SK-N-SH (cell line): Measurements from ENCODE around the gene TP53I11. TPM values are rescaled to one million over a fixed set of nuclear protein-coding genes. Genes with fewer than 3 reads are reported as not detected.

Source experiments
- CTCF ChIA-PET: fragments of 300-600, 350-600 bp; formaldehyde crosslinking; extraction: SDS; loops from one replicate; lab custom pipeline; 2021; lab: Yijun Ruan, JAX
- POLR2A ChIA-PET: fragments of 350-600 bp; sonication (Branson Sonifier 250); formaldehyde crosslinking; extraction: SDS; loops from one replicate; lab custom pipeline; 2020; ENCODE audit warnings: antibody characterized with exemption, inconsistent platforms; lab: Yijun Ruan, JAX
- DNase-seq: peaks from one replicate; pipeline ENCODE4 v3.0.0; 2012
- H2AFZ ChIP-seq: fragments of 200-600 bp; sonication (generic); 2 replicates; pipeline ENCODE4 v1.8.1; 2016; ENCODE audit warnings: antibody characterized with exemption, mild to moderate bottlenecking, low read depth
- H3F3A ChIP-seq: fragments of 200-600 bp; sonication (generic); replicated peaks from 2 replicates; pipeline ENCODE3; 2016; ENCODE audit warnings: antibody characterized with exemption, mild to moderate bottlenecking; ENCODE audit not compliant: insufficient read depth
- H3K27ac ChIP-seq, 2 experiments: fragments of 200-500 bp in 1 of 2; fragments of 200-600 bp in 1 of 2; sonication (Bioruptor generic) in 1 of 2; sonication (generic), shearing (Covaris generic) in 1 of 2; 2 replicates each; pipeline versions ENCODE4 v1.5.1 to v1.6.1; 2014 to 2016; ENCODE audit warnings: low read depth in 2 of 2, inconsistent platforms in 1 of 2, low read length in 1 of 2, mild to moderate bottlenecking in 1 of 2, mixed read lengths in 1 of 2
- H3K27me3 ChIP-seq: fragments of 200-600 bp; sonication (generic), shearing (Covaris generic); 2 replicates; pipeline ENCODE4 v1.6.1; 2016; ENCODE audit warnings: mixed run types; ENCODE audit not compliant: insufficient read depth
- H3K36me3 ChIP-seq, 2 experiments: fragments of 200-500 bp in 1 of 2; fragments of 200-600 bp in 1 of 2; sonication (Bioruptor generic) in 1 of 2; sonication (generic) in 1 of 2; replicated peaks in 1 of 2; 2 replicates each; pipeline versions ENCODE3 to v1.5.1; 2014 to 2016; ENCODE audit warnings: low read length in 1 of 2, mild to moderate bottlenecking in 1 of 2; ENCODE audit not compliant: insufficient read depth in 2 of 2, control insufficient read depth in 1 of 2
- H3K4me1 ChIP-seq, 2 experiments: fragments of 200-500 bp in 1 of 2; fragments of 200-600 bp in 1 of 2; sonication (Bioruptor generic) in 1 of 2; sonication (generic), shearing (Covaris generic) in 1 of 2; 2 replicates each; pipeline versions ENCODE4 v1.5.1 to v1.6.1; 2014 to 2016; ENCODE audit warnings: low read depth in 1 of 2, low read length in 1 of 2, mixed run types in 1 of 2; ENCODE audit not compliant: insufficient read depth in 2 of 2, control insufficient read depth in 1 of 2
- H3K4me2 ChIP-seq: fragments of 200-600 bp; sonication (generic), shearing (Covaris generic); 2 replicates; pipeline ENCODE4 v1.6.1; 2017; ENCODE audit warnings: mixed run types
- H3K4me3 ChIP-seq, 2 experiments: fragments of 200-500 bp in 1 of 2; fragments of 200-600 bp in 1 of 2; sonication (Bioruptor generic) in 1 of 2; sonication (generic), shearing (Covaris generic) in 1 of 2; 2 replicates each; pipeline versions ENCODE4 v1.5.1 to v1.8.1; 2014 to 2016; ENCODE audit warnings: low read depth in 2 of 2, inconsistent platforms in 1 of 2, low read length in 1 of 2, mild to moderate bottlenecking in 1 of 2, mixed read lengths in 1 of 2, moderate library complexity in 1 of 2
- H3K79me2 ChIP-seq: fragments of 200-600 bp; sonication (generic); 2 replicates; pipeline ENCODE4 v1.8.1; 2017; ENCODE audit warnings: mild to moderate bottlenecking; ENCODE audit not compliant: insufficient read depth
- H3K9ac ChIP-seq: fragments of 200-600 bp; sonication (generic); 2 replicates; pipeline ENCODE4 v1.6.1; 2017; ENCODE audit warnings: mixed run types
- H3K9me2 ChIP-seq: fragments of 200-600 bp; sonication (generic); 2 replicates; pipeline ENCODE4 v1.6.1; 2017; ENCODE audit warnings: mixed run types
- H3K9me3 ChIP-seq: fragments of 200-600 bp; sonication (generic); 2 replicates; pipeline ENCODE4 v1.6.1; 2017; ENCODE audit warnings: mixed run types, mild to moderate bottlenecking, moderate library complexity
- H4K20me1 ChIP-seq: fragments of 200-600 bp; sonication (generic); 2 replicates; pipeline ENCODE4 v1.6.1; 2017; ENCODE audit warnings: mild to moderate bottlenecking, mixed run types; ENCODE audit not compliant: insufficient read depth
- CHD2 ChIP-seq: fragments of 150-350 bp; IDR thresholded peaks from 2 replicates; pipeline ENCODE4 v1.6.1; 2018; ENCODE audit warnings: low read length; ENCODE audit not compliant: partially characterized antibody
- ELF1 ChIP-seq: IDR thresholded peaks from 2 replicates; pipeline ENCODE4 v1.4.0; 2012
- FOXJ3 ChIP-seq: sonication (generic); formaldehyde crosslinking; IDR thresholded peaks from 2 replicates; pipeline ENCODE4 v1.5.1; 2020; ENCODE audit warnings: mild to moderate bottlenecking, missing genetic modification reagents
- JUND ChIP-seq: IDR thresholded peaks from 2 replicates; pipeline ENCODE4 v1.4.0; 2012
- MEF2A ChIP-seq: IDR thresholded peaks from 2 replicates; pipeline ENCODE4 v1.4.0; 2012; ENCODE audit warnings: low read depth, borderline replicate concordance
- MXI1 ChIP-seq: IDR thresholded peaks from 2 replicates; pipeline ENCODE4 v1.6.1; 2012; ENCODE audit warnings: mild to moderate bottlenecking, low read depth, low read length, improper control_type of control experiment
- NFIC ChIP-seq: IDR thresholded peaks from 2 replicates; pipeline ENCODE4 v1.4.0; 2012; ENCODE audit warnings: borderline replicate concordance
- NRF1 ChIP-seq: IDR thresholded peaks from 2 replicates; pipeline ENCODE4 v1.6.1; 2012; ENCODE audit warnings: low read depth, mild to moderate bottlenecking, low read length
- RAD21 ChIP-seq: IDR thresholded peaks from 2 replicates; pipeline ENCODE4 v1.6.1; 2012; ENCODE audit warnings: mild to moderate bottlenecking, low read length
- RXRA ChIP-seq: IDR thresholded peaks from 2 replicates; pipeline ENCODE4 v1.4.0; 2012; ENCODE audit warnings: low read depth, mild to moderate bottlenecking, borderline replicate concordance
- SMC3 ChIP-seq: IDR thresholded peaks from 2 replicates; pipeline ENCODE4 v1.6.1; 2012; ENCODE audit warnings: low read depth, low read length, improper control_type of control experiment
- TAF1 ChIP-seq: IDR thresholded peaks from 2 replicates; pipeline ENCODE4 v1.6.1; 2012; ENCODE audit warnings: low read depth, mild to moderate bottlenecking, low read length, moderate library complexity, borderline replicate concordance
- TEAD4 ChIP-seq: IDR thresholded peaks from 2 replicates; pipeline ENCODE4 v1.4.0; 2012; ENCODE audit warnings: mild to moderate bottlenecking, borderline replicate concordance; ENCODE audit not compliant: insufficient read depth
- WGBS: methylation state at CpG from one replicate; pipeline ENCODE4 v1.1.6; 2017; ENCODE audit warnings: low lambda C conversion rate; 5-methylcytosine and 5-hydroxymethylcytosine counted together
- polyA plus RNA-seq, 3 experiments: library from polyadenylated mRNA; depleted of rRNA; stranded (reverse); fragments of >200 nt; gene quantifications; 2 replicates each; pipeline ENCODE4 v1.2.3, GENCODE V29; 2012
- TF ChIP-seq, protein P1 (sequence below): IDR thresholded peaks from 2 replicates; pipeline ENCODE4 v1.4.0; 2012; ENCODE audit warnings: low read depth
- TF ChIP-seq, protein P2 (sequence below): fragments of 150-350 bp; IDR thresholded peaks from 2 replicates; pipeline ENCODE4 v1.6.1; 2017; ENCODE audit warnings: antibody characterized with exemption, low read length, low read depth, borderline replicate concordance
- TF ChIP-seq, protein P3 (sequence below): IDR thresholded peaks from 2 replicates; pipeline ENCODE4 v1.4.0; 2012; ENCODE audit warnings: low read depth, borderline replicate concordance
- TF ChIP-seq, protein P4 (sequence below): fragments of 200-600 bp; sonication (generic); IDR thresholded peaks from 2 replicates; pipeline ENCODE4 v1.6.1; 2017; ENCODE audit warnings: antibody characterized with exemption, mild to moderate bottlenecking, moderate library complexity
- TF ChIP-seq, protein P5 (sequence below): fragments of 150-350 bp; IDR thresholded peaks from 2 replicates; pipeline ENCODE4 v1.6.1; 2016; ENCODE audit warnings: mild to moderate bottlenecking, low read depth, low read length
- TF ChIP-seq, protein P6 (sequence below): IDR thresholded peaks from 2 replicates; pipeline ENCODE4 v1.4.0; 2012; ENCODE audit warnings: low read depth, borderline replicate concordance

TP53I11 gene
- polyA plus RNA-seq, 1 of the 3 experiments (the other 2 are of a cell fraction), result 6.6 TPM

DNA sequence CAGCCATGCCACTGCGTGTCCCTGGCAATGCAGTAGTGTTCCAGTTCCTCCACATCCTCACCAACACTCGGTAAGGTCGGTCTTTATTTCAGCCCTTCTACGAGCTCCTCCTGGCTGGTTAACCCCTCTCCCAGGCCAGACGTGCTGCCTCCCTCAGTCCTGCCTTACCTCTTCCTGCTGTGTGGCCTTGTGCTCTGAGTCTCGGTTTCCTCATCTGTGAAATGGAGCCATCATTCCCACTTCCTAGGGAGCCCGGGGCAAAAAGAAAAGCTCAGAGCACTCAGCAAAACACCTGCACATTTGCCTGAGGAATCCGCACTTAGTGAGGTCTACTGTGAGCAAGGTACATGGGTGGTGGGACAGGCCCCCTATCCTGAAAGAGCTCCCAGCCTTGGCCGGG, 9.8 kb downstream of the TP53I11 start:
- Histone ChIP-seq H3K4me3 (no peak overlapping the region), H3K9ac (no peak overlapping the region), H3K9me3 (no peaks in the 10 kb centered on the region), H3F3A (peaks cover 3% of the 10 kb centered on the region), H3K27ac (no peak overlapping the region), H3K27me3 (no peaks in the 10 kb centered on the region), H2AFZ (no peak overlapping the region), H3K9me2 (no peaks in the 10 kb centered on the region), H3K4me1 (peaks cover 0 to 11% of the 10 kb centered on the region in 2 experiments; a peak in 1 of 4 replicates), H3K4me2 (no peak overlapping the region), H3K36me3 (no peaks in the 10 kb centered on the region), H3K79me2 (no peaks in the 10 kb centered on the region), H4K20me1 (peaks cover 30% of the 10 kb centered on the region; the same call in 1 of the 2 replicates)
- DNase-seq, result no peak
- 98% methylated on average over 9 of the region's 9 CpGs for WGBS
- ChIA-PET CTCF (interaction anchor here (0.6 to 24.2 kb wide), 14 partner anchors 6 to 528 kb away, joined by 3 to 1245 read pairs (median 4); partner anchors contain the start of gene TP53I11), POLR2A (no interaction called here)
- TF ChIP-seq, protein P1, sequence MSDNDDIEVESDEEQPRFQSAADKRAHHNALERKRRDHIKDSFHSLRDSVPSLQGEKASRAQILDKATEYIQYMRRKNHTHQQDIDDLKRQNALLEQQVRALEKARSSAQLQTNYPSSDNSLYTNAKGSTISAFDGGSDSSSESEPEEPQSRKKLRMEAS, result no peak
- TF ChIP-seq TAF1 (no peak), RXRA (no peak), SMC3 (no peak), NRF1 (no peak)
- TF ChIP-seq, protein P2, sequence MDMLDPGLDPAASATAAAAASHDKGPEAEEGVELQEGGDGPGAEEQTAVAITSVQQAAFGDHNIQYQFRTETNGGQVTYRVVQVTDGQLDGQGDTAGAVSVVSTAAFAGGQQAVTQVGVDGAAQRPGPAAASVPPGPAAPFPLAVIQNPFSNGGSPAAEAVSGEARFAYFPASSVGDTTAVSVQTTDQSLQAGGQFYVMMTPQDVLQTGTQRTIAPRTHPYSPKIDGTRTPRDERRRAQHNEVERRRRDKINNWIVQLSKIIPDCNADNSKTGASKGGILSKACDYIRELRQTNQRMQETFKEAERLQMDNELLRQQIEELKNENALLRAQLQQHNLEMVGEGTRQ, result no peak
- TF ChIP-seq, protein P3, sequence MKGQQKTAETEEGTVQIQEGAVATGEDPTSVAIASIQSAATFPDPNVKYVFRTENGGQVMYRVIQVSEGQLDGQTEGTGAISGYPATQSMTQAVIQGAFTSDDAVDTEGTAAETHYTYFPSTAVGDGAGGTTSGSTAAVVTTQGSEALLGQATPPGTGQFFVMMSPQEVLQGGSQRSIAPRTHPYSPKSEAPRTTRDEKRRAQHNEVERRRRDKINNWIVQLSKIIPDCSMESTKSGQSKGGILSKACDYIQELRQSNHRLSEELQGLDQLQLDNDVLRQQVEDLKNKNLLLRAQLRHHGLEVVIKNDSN, result no peak

DNA sequence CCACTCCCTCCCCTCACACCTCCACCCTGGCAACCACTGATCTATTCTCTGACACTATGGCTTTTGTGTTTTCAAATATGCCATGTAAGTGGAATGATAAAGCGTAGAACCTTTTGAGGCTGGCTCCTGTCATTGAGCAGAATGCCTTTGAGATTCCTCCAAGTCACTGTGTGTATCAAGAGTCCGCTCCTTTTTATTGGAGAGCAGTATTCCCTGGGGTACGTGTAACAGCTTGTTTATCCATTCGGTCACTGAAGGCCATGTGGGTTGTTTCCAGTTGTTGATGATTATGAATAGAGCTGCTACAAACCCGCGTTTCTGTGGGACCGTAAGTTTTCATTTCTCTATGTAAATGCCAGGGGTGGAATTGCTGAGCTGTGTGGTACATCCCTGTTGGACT, 10.3 kb downstream of the TP53I11 start:
- TF ChIP-seq, protein P4, sequence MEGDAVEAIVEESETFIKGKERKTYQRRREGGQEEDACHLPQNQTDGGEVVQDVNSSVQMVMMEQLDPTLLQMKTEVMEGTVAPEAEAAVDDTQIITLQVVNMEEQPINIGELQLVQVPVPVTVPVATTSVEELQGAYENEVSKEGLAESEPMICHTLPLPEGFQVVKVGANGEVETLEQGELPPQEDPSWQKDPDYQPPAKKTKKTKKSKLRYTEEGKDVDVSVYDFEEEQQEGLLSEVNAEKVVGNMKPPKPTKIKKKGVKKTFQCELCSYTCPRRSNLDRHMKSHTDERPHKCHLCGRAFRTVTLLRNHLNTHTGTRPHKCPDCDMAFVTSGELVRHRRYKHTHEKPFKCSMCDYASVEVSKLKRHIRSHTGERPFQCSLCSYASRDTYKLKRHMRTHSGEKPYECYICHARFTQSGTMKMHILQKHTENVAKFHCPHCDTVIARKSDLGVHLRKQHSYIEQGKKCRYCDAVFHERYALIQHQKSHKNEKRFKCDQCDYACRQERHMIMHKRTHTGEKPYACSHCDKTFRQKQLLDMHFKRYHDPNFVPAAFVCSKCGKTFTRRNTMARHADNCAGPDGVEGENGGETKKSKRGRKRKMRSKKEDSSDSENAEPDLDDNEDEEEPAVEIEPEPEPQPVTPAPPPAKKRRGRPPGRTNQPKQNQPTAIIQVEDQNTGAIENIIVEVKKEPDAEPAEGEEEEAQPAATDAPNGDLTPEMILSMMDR, result no peak
- no peak for TF ChIP-seq NFIC
- no peak for TF ChIP-seq FOXJ3 (CRISPR knock-in tag)
- TF ChIP-seq, protein P1, result no peak
- TF ChIP-seq, protein P5, sequence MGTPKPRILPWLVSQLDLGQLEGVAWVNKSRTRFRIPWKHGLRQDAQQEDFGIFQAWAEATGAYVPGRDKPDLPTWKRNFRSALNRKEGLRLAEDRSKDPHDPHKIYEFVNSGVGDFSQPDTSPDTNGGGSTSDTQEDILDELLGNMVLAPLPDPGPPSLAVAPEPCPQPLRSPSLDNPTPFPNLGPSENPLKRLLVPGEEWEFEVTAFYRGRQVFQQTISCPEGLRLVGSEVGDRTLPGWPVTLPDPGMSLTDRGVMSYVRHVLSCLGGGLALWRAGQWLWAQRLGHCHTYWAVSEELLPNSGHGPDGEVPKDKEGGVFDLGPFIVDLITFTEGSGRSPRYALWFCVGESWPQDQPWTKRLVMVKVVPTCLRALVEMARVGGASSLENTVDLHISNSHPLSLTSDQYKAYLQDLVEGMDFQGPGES, result no peak
- no peak for TF ChIP-seq RAD21
- no peak for TF ChIP-seq MEF2A
- no peak for TF ChIP-seq SMC3
- no peak for TF ChIP-seq MXI1
- TF ChIP-seq TEAD4, result no peak
- no peak for TF ChIP-seq ELF1
- TF ChIP-seq, protein P6, sequence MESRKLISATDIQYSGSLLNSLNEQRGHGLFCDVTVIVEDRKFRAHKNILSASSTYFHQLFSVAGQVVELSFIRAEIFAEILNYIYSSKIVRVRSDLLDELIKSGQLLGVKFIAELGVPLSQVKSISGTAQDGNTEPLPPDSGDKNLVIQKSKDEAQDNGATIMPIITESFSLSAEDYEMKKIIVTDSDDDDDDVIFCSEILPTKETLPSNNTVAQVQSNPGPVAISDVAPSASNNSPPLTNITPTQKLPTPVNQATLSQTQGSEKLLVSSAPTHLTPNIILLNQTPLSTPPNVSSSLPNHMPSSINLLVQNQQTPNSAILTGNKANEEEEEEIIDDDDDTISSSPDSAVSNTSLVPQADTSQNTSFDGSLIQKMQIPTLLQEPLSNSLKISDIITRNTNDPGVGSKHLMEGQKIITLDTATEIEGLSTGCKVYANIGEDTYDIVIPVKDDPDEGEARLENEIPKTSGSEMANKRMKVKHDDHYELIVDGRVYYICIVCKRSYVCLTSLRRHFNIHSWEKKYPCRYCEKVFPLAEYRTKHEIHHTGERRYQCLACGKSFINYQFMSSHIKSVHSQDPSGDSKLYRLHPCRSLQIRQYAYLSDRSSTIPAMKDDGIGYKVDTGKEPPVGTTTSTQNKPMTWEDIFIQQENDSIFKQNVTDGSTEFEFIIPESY, result no peak
- TF ChIP-seq, protein P3, result no peak
- TF ChIP-seq JUND, result no peak
- no peak for TF ChIP-seq CHD2
- no peaks in the 10 kb centered on the region for H3K79me2 ChIP-seq
- H3F3A ChIP-seq, result peaks cover 3% of the 10 kb centered on the region
- no peaks in the 10 kb centered on the region for H3K27me3 ChIP-seq
- H3K9me2 ChIP-seq, result no peaks in the 10 kb centered on the region
- DNase-seq, result no peak
- no peak overlapping the region for H3K4me2 ChIP-seq
- no peak overlapping the region for H3K27ac ChIP-seq
- peaks cover 0 to 11% of the 10 kb centered on the region in 2 experiments; a peak in 1 of 4 replicates for H3K4me1 ChIP-seq
- no peak overlapping the region for H2AFZ ChIP-seq
- CTCF ChIA-PET, result interaction anchor here (0.6 to 24.2 kb wide), 11 partner anchors 7 to 528 kb away, joined by 3 to 1245 read pairs (median 4); partner anchors contain the start of gene TP53I11
- POLR2A ChIA-PET, result no interaction called here
- no peak overlapping the region for H3K9ac ChIP-seq
- WGBS, result 82% methylated on average over 7 of the region's 7 CpGs
- no peaks in the 10 kb centered on the region for H3K9me3 ChIP-seq
- H3K36me3 ChIP-seq, result no peaks in the 10 kb centered on the region
- H4K20me1 ChIP-seq, result peaks cover 30% of the 10 kb centered on the region; the same call in 1 of the 2 replicates
- no peak overlapping the region for H3K4me3 ChIP-seq
